Measurements from ENCODE around the gene RBMS2. TPM values are rescaled to one million over a fixed set of nuclear protein-coding genes. Genes with fewer than 3 reads are reported as not detected.

RBMS2 gene
- total and polyA plus RNA-seq, 9 of the 15 experiments (the other 6 are each of a cell fraction or from before 2014, with no cell fraction given) = 0.08 to 10.5 (median 0.31) TPM

DNA sequence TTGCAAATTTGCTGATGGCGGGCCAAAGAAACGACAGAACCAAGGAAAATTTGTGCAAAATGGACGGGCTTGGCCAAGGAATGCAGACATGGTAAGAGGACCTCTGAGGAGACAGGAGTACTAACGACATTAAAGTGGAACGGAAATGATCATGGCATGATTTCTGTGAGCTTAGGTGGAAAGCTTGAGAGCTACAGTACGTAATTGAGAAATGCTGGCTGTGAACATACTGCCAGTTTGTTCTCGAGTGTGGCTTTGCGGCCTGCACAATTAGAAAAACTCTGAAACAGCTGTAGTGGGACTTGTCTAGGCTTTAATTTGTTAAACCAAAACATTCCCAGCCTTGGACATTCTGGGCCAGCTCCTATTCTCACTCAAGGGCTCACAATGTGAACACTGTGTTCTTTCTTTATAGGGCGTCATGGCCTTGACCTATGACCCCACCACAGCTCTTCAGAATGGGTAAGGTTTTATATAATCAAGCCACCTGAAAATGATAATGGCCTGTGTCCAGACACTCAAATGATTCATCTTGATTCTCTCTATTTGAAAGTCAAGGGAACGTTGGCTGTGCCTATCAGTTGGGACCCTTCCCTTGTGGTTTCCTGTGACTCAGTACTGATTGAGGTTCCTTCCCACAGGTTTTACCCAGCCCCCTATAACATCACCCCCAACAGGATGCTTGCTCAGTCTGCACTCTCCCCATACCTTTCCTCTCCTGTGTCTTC, 60.0 kb downstream of the RBMS2 start (continued):
- TF ChIP-seq PPARD (CRISPR knock-in tag; IDR thresholded peaks at IDR 0.05) (no peak), NELFE (IDR thresholded peaks at IDR 0.05; ENCODE audit: insufficient read depth, insufficient read length) (no peak), HBP1 (CRISPR knock-in tag; IDR thresholded peaks at IDR 0.05) (no peak), DNMT1 (IDR thresholded peaks at IDR 0.05) (no peak), NKRF (IDR thresholded peaks at IDR 0.05; ENCODE audit: borderline replicate concordance) (no peak), ADNP (tag; IDR thresholded peaks at IDR 0.05) (no peak), ZBTB8A (IDR thresholded peaks at IDR 0.05; ENCODE audit: partially characterized antibody) (no peak), BRD4 (IDR thresholded peaks at IDR 0.05) (no peak), SREBF1 (IDR thresholded peaks at IDR 0.05; ENCODE audit: borderline replicate concordance, low read depth, low read length) (no peak), TAF1 (IDR thresholded peaks at IDR 0.05; ENCODE audit: control insufficient read depth, extremely low read depth, insufficient read depth, low read length, severe bottlenecking) (no peak), NFATC3 (IDR thresholded peaks at IDR 0.05) (no peak), SP2 (IDR thresholded peaks at IDR 0.05; ENCODE audit: extremely low read depth, low read depth, low read length, poor library complexity, severe bottlenecking) (no peak)
- TF ChIP-seq, protein P1, sequence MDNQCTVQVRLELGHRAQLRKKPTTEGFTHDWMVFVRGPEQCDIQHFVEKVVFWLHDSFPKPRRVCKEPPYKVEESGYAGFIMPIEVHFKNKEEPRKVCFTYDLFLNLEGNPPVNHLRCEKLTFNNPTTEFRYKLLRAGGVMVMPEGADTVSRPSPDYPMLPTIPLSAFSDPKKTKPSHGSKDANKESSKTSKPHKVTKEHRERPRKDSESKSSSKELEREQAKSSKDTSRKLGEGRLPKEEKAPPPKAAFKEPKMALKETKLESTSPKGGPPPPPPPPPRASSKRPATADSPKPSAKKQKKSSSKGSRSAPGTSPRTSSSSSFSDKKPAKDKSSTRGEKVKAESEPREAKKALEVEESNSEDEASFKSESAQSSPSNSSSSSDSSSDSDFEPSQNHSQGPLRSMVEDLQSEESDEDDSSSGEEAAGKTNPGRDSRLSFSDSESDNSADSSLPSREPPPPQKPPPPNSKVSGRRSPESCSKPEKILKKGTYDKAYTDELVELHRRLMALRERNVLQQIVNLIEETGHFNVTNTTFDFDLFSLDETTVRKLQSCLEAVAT (IDR thresholded peaks at IDR 0.05) = no peak
- TF ChIP-seq, protein P2, sequence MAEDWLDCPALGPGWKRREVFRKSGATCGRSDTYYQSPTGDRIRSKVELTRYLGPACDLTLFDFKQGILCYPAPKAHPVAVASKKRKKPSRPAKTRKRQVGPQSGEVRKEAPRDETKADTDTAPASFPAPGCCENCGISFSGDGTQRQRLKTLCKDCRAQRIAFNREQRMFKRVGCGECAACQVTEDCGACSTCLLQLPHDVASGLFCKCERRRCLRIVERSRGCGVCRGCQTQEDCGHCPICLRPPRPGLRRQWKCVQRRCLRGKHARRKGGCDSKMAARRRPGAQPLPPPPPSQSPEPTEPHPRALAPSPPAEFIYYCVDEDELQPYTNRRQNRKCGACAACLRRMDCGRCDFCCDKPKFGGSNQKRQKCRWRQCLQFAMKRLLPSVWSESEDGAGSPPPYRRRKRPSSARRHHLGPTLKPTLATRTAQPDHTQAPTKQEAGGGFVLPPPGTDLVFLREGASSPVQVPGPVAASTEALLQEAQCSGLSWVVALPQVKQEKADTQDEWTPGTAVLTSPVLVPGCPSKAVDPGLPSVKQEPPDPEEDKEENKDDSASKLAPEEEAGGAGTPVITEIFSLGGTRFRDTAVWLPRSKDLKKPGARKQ (CRISPR knock-in tag; IDR thresholded peaks at IDR 0.05) = no peak
- TF ChIP-seq, protein P3, sequence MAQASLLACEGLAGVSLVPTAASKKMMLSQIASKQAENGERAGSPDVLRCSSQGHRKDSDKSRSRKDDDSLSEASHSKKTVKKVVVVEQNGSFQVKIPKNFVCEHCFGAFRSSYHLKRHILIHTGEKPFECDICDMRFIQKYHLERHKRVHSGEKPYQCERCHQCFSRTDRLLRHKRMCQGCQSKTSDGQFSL (CRISPR knock-in tag; IDR thresholded peaks at IDR 0.05) = no peak
- TF ChIP-seq, protein P3 (tag; IDR thresholded peaks at IDR 0.05) = no peak
- TF ChIP-seq, protein P4, sequence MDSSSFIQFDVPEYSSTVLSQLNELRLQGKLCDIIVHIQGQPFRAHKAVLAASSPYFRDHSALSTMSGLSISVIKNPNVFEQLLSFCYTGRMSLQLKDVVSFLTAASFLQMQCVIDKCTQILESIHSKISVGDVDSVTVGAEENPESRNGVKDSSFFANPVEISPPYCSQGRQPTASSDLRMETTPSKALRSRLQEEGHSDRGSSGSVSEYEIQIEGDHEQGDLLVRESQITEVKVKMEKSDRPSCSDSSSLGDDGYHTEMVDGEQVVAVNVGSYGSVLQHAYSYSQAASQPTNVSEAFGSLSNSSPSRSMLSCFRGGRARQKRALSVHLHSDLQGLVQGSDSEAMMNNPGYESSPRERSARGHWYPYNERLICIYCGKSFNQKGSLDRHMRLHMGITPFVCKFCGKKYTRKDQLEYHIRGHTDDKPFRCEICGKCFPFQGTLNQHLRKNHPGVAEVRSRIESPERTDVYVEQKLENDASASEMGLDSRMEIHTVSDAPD (CRISPR knock-in tag; IDR thresholded peaks at IDR 0.05) = no peak

Measured in K562 (cell line).